ENCODE data around the gene RBP7. TPM values are rescaled to one million over a fixed set of nuclear protein-coding genes. Genes with fewer than 3 reads are reported as not detected.

RBP7 gene
- total and polyA plus RNA-seq, 10 of the 15 experiments (the other 5 are each of a cell fraction or from before 2014, with no cell fraction given), result 0.20 TPM; not detected in 9

DNA sequence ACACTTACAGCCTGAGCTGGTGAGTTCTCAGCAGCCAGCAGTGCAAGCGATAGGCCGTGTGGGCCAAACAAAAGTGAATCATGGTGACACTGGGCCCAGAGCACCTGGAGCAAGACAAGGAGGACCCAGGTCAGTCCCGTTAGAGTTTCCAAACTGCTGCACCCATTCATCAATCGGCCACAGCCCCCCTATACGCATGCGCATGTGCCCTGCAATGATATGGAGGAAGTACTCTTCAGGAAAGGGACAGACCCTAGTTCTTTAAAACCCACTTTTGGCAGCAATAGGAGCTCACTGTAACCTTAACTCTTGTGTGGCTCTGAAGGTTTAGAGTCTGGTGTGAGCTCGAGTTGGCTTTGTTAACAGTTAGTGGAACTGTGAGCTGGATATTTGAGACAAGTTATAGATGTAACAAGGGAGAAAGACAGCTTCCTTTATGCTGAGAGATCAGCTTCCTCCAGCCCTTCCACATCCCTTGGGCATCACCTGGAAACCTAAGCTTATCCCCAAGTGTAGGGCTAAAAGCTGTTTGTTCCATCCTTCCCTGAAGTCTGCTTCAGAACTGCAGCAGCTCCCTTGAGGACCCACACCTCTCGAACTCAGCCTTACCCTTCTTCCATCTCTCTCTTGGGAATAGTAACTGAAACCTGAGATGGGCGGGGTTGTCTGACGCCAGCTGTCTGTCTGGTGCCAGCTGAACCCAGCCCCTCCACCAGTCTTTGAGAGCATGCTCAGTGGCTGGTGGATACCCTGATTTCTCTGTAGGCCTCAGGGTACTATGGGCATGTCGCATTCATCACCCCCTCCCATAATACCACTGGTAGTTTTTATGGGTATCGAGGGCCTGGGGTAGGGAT is 36.1 kb upstream of the RBP7 start:
- peaks cover 9% of the 10 kb centered on the region for H3K4me1 ChIP-seq (ENCODE audit: control insufficient read depth, insufficient read depth, low read length)
- in situ Hi-C loops (cut with MboI) (no loop called here), intact Hi-C loops (cut with micrococcal nuclease; ENCODE audit: unreplicated experiment) (no loop called here)
- no peaks in the 10 kb centered on the region for H3K27me3 ChIP-seq (replicated peaks in 1 of 2; ENCODE audit: control insufficient read depth in 2 of 2, insufficient read depth in 2 of 2, low read length in 1 of 2)
- FAIRE-seq (peak; percentile 75), ATAC-seq (peak; percentile 98), DNase-seq (ENCODE audit: low read depth, low spot score) (peak; percentile 27)
- H4K20me1 ChIP-seq (ENCODE audit: control insufficient read depth, insufficient read depth), result no peaks in the 10 kb centered on the region
- no peaks in the 10 kb centered on the region for H3K79me2 ChIP-seq (ENCODE audit: control insufficient read depth, insufficient read depth, low read length)
- H2AFZ ChIP-seq (ENCODE audit: control insufficient read depth, low read depth, low read length), result peak overlapping the region; percentile 71
- ChIA-PET CTCF (interaction anchor here (0.6 to 2.4 kb wide), 3 partner anchors 10 to 228 kb away, joined by 3 to 43 read pairs (median 8); no protein-coding TSS in a partner anchor), POLR2A (interaction anchor here (0.5 to 2.0 kb wide), 3 partner anchors 10 to 192 kb away, joined by 5 to 18 read pairs (median 7); partner anchors contain the start of genes LZIC and NMNAT1), RAD21 (ENCODE audit: unreplicated experiment) (interaction anchor here (0.7 to 2.4 kb wide), 6 partner anchors 11 to 247 kb away, joined by 3 to 27 read pairs (median 4); partner anchors contain the start of genes LZIC and NMNAT1), SMC1A (ENCODE audit: uncharacterized antibody, unreplicated experiment) (interaction anchor here (1.2 to 3.6 kb wide), 5 partner anchors 9 to 87 kb away, joined by 3 to 23 read pairs (median 3); partner anchors contain the start of genes LZIC and NMNAT1)
- no peaks in the 10 kb centered on the region for H3K9me3 ChIP-seq (replicated peaks; ENCODE audit: control insufficient read depth, insufficient read depth, low read length)
- peak overlapping the region; percentile 68 for H3K27ac ChIP-seq (ENCODE audit: control insufficient read depth, insufficient read depth)
- H3K36me3 ChIP-seq (ENCODE audit: control insufficient read depth in 2 of 2, insufficient read depth in 2 of 2, low read length in 1 of 2), result peaks cover 0 to 4% of the 10 kb centered on the region in 2 experiments; a peak in 1 of 4 replicates
- no TSS peak for BruUV-seq (replicated peaks)
- peak overlapping the region; percentile 72 for H3K4me2 ChIP-seq (ENCODE audit: control insufficient read depth, insufficient read depth)
- H3K4me3 ChIP-seq, result 0 out of 2 replicates have a peak overlapping the region, but pooled peaks have one; percentile 2
- no peak overlapping the region for H3K9ac ChIP-seq (ENCODE audit: control insufficient read depth, insufficient read depth, low read length)
- 32% methylated on average over 12 of the region's 12 CpGs for WGBS (ENCODE audit: insufficient coverage, insufficient replicate concordance, low lambda C conversion rate, missing lambda C conversion rate)
- TF ChIP-seq MEF2B (IDR thresholded peaks at IDR 0.05; ENCODE audit: partially characterized antibody, poor library complexity, severe bottlenecking) (peak; percentile 83), ZBED1 (IDR thresholded peaks at IDR 0.05; ENCODE audit: borderline replicate concordance) (no peak), JUNB (IDR thresholded peaks at IDR 0.05) (no peak), TAF1 (IDR thresholded peaks at IDR 0.05; ENCODE audit: borderline replicate concordance, low read depth, low read length) (peak; percentile 23; the same call in 1 of the 2 replicates), DPF2 (IDR thresholded peaks at IDR 0.05) (no peak), BHLHE40 (IDR thresholded peaks at IDR 0.05; ENCODE audit: borderline replicate concordance in 1 of 2, low read depth in 2 of 2, low read length in 1 of 2) (peak in 1 of 2 experiments; percentile 7; a peak in 1 of 4 replicates), STAT3 (IDR thresholded peaks at IDR 0.05; ENCODE audit: low read depth, low read length) (no peak)
- TF ChIP-seq, protein P1, sequence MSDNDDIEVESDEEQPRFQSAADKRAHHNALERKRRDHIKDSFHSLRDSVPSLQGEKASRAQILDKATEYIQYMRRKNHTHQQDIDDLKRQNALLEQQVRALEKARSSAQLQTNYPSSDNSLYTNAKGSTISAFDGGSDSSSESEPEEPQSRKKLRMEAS (IDR thresholded peaks at IDR 0.05; ENCODE audit: low read depth, low read length), result no peak
- TF ChIP-seq, protein P2, sequence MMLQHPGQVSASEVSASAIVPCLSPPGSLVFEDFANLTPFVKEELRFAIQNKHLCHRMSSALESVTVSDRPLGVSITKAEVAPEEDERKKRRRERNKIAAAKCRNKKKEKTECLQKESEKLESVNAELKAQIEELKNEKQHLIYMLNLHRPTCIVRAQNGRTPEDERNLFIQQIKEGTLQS (IDR thresholded peaks at IDR 0.05; ENCODE audit: borderline replicate concordance, extremely low read depth, low read depth, low read length), result no peak
- TF ChIP-seq, protein P3, sequence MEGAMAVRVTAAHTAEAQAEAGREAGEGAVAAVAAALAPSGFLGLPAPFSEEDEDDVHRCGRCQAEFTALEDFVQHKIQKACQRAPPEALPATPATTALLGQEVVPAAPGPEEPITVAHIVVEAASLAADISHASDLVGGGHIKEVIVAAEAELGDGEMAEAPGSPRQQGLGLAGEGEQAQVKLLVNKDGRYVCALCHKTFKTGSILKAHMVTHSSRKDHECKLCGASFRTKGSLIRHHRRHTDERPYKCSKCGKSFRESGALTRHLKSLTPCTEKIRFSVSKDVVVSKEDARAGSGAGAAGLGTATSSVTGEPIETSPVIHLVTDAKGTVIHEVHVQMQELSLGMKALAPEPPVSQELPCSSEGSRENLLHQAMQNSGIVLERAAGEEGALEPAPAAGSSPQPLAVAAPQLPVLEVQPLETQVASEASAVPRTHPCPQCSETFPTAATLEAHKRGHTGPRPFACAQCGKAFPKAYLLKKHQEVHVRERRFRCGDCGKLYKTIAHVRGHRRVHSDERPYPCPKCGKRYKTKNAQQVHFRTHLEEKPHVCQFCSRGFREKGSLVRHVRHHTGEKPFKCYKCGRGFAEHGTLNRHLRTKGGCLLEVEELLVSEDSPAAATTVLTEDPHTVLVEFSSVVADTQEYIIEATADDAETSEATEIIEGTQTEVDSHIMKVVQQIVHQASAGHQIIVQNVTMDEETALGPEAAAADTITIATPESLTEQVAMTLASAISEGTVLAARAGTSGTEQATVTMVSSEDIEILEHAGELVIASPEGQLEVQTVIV (IDR thresholded peaks at IDR 0.05; ENCODE audit: borderline replicate concordance, partially characterized antibody), result no peak
- TF ChIP-seq, protein P4, sequence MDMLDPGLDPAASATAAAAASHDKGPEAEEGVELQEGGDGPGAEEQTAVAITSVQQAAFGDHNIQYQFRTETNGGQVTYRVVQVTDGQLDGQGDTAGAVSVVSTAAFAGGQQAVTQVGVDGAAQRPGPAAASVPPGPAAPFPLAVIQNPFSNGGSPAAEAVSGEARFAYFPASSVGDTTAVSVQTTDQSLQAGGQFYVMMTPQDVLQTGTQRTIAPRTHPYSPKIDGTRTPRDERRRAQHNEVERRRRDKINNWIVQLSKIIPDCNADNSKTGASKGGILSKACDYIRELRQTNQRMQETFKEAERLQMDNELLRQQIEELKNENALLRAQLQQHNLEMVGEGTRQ (IDR thresholded peaks at IDR 0.05; ENCODE audit: borderline replicate concordance, low read depth, low read length), result no peak
- TF ChIP-seq, protein P5, sequence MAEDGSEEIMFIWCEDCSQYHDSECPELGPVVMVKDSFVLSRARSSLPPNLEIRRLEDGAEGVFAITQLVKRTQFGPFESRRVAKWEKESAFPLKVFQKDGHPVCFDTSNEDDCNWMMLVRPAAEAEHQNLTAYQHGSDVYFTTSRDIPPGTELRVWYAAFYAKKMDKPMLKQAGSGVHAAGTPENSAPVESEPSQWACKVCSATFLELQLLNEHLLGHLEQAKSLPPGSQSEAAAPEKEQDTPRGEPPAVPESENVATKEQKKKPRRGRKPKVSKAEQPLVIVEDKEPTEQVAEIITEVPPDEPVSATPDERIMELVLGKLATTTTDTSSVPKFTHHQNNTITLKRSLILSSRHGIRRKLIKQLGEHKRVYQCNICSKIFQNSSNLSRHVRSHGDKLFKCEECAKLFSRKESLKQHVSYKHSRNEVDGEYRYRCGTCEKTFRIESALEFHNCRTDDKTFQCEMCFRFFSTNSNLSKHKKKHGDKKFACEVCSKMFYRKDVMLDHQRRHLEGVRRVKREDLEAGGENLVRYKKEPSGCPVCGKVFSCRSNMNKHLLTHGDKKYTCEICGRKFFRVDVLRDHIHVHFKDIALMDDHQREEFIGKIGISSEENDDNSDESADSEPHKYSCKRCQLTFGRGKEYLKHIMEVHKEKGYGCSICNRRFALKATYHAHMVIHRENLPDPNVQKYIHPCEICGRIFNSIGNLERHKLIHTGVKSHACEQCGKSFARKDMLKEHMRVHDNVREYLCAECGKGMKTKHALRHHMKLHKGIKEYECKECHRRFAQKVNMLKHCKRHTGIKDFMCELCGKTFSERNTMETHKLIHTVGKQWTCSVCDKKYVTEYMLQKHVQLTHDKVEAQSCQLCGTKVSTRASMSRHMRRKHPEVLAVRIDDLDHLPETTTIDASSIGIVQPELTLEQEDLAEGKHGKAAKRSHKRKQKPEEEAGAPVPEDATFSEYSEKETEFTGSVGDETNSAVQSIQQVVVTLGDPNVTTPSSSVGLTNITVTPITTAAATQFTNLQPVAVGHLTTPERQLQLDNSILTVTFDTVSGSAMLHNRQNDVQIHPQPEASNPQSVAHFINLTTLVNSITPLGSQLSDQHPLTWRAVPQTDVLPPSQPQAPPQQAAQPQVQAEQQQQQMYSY (CRISPR knock-in tag; IDR thresholded peaks at IDR 0.05), result no peak
